Choroid plexus epithelial cell (primary cell): ENCODE data around the gene CYB5B.

Source experiments
- DNase-seq: peaks from one replicate; pipeline ENCODE4 v3.0.0-alpha.2; 2010; ENCODE audit warnings: low read depth
- H3K4me3 ChIP-seq: 2 replicates; pipeline ENCODE4 v1.5.1; 2011; ENCODE audit warnings: low read depth, mild to moderate bottlenecking, control low read depth, low read length, moderate library complexity
- CTCF ChIP-seq: conservative IDR thresholded peaks from 2 replicates; pipeline ENCODE4 v1.5.1; 2011; ENCODE audit warnings: low read depth, mild to moderate bottlenecking, control low read depth, inconsistent platforms, low read length, moderate library complexity

Gene CYB5B

DNA sequence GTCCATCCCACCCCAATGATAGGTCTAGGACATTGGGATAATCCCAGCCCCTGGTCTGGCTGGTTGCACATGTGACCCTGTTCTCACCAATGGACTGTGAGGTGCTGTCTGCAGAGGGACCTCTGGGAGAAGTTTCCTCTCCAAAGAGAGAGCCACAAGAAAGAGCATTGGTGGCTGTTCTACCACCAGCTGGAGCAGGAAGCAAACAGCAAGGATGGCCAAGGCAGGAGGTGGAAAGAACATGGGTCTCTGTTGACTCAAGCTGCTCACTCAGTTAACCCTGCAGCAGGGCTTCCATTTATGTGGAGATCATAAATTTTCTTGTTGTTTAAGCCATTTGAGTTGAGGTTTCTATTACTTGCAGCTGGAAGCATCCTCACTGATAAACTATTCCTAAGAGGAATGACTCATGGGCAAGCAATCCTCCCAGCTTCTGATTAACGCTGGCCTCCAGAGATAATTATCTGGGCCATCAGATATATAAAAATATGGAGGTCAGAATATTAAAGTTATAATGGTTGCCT, 52.6 kb downstream of the CYB5B start:
- H3K4me3 ChIP-seq: no peak overlapping the region
- no peak for TF ChIP-seq CTCF
- DNase-seq: peak; percentile 82

GRCh38 chr16:69477546-69477945, 53.1 kb downstream of the CYB5B start:
- H3K4me3 ChIP-seq: no peak overlapping the region

DNA sequence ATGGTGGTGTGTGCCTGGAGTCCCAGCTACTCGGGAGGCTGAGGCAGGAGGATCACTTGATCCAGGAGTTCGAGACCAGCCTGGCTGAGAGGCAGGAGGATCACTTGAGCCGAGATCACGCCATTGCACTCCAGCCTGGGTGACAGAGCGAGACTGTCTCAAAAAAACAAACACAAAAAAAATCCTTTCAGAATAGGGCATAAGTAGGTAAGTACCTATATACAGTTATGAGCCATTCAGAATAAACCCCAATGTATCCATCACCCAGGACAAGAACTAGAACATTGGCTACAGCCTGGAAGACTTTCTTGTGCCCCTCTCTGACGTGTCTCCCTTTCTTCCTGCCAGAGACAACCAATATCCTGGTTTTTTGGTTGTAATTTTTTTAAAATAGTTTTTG, 54.3 kb downstream of the CYB5B start:
- no peak overlapping the region for H3K4me3 ChIP-seq
- no peak for TF ChIP-seq CTCF

More at GRCh38 chr16:69477546-69477945, 53.1 kb downstream of the CYB5B start:
- TF ChIP-seq CTCF: no peak
- DNase-seq: peak; percentile 21

GRCh38 chr16:69479775-69480174, 55.4 kb downstream of the CYB5B start:
- TF ChIP-seq CTCF: no peak
- H3K4me3 ChIP-seq: no peak overlapping the region
- no peak for DNase-seq

More for the DNA sequence above, 54.3 kb downstream of the CYB5B start:
- DNase-seq: no peak

- TF ChIP-seq CTCF: no peak
- no peak overlapping the region for H3K4me3 ChIP-seq
- DNase-seq: peak; percentile 63
These were observed 57.5 kb downstream of the CYB5B start for GRCh38 chr16:69481901-69482341.

GRCh38 chr16:69482410-69482991, 58.1 kb downstream of the CYB5B start:
- H3K4me3 ChIP-seq: no peak overlapping the region
- DNase-seq: peak; percentile 58
- no peak for TF ChIP-seq CTCF

DNA sequence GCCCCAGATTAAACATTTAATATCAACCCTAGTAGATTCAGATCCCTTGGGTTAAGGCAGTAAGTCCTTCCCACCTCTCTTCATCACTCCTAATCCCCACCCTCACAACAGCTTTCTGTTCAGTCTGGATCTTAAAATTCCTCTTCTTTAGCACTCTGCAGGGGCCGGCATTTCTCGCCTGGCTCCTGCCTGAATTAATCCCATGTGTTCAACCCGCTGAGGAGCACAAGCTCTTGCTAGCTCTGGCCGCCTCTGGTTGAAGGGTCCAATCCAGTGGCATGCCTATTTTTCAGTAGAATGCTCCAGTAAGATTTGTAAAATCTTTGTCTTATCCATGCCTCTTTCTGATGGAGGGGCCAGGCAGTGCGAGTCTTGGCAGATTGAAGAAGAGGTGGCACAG, 59.2 kb downstream of the CYB5B start:
- H3K4me3 ChIP-seq: no peak overlapping the region
- no peak for DNase-seq
- no peak for TF ChIP-seq CTCF
